ENCODE results near the gene PLEK2.
"Not testable (repeated sequence)": the region's sequence is repeated elsewhere in the genome, so short reads cannot be mapped to it uniquely, and the experiment has no call there.

The PLEK2 gene

GRCh38 chr14:67421356-67422224 is 9.6 kb upstream of the PLEK2 start:
- H2AFZ ChIP-seq (ENCODE audit: low read depth, low read length) = no peak overlapping the region
- H3K36me3 ChIP-seq (ENCODE audit: insufficient read depth, low read length) = no peaks in the 10 kb centered on the region
- H3K4me1 ChIP-seq (ENCODE audit: insufficient read depth, low read length) = no peaks in the 10 kb centered on the region
- H3K9me3 ChIP-seq (ENCODE audit: low read length) = no peaks in the 10 kb centered on the region
- peaks cover 3% of the 10 kb centered on the region for H3K27me3 ChIP-seq (ENCODE audit: insufficient read depth, low read length)
- no peak overlapping the region for H3K4me3 ChIP-seq (ENCODE audit: low read length)

- no peak overlapping the region for H3K4me3 ChIP-seq (ENCODE audit: low read length)
- H3K36me3 ChIP-seq (ENCODE audit: insufficient read depth, low read length) = no peaks in the 10 kb centered on the region
- no peaks in the 10 kb centered on the region for H3K4me1 ChIP-seq (ENCODE audit: insufficient read depth, low read length)
- no peaks in the 10 kb centered on the region for H3K27me3 ChIP-seq (ENCODE audit: insufficient read depth, low read length)
- H2AFZ ChIP-seq (ENCODE audit: low read depth, low read length) = no peak overlapping the region
- H3K9me3 ChIP-seq (ENCODE audit: low read length) = no peaks in the 10 kb centered on the region
Measured at GRCh38 chr14:67420102-67420739, 8.3 kb upstream of the PLEK2 start.

GRCh38 chr14:67418401-67419191 is 6.6 kb upstream of the PLEK2 start:
- Histone ChIP-seq H3K36me3 (ENCODE audit: insufficient read depth, low read length) (no peaks in the 10 kb centered on the region), H3K4me1 (ENCODE audit: insufficient read depth, low read length) (no peaks in the 10 kb centered on the region), H3K4me3 (ENCODE audit: low read length) (no peak overlapping the region), H2AFZ (ENCODE audit: low read depth, low read length) (no peak overlapping the region), H3K9me3 (ENCODE audit: low read length) (no peaks in the 10 kb centered on the region), H3K27me3 (ENCODE audit: insufficient read depth, low read length) (no peaks in the 10 kb centered on the region)

GRCh38 chr14:67417633-67418032 is 5.7 kb upstream of the PLEK2 start:
- no peaks in the 10 kb centered on the region for H3K27me3 ChIP-seq (ENCODE audit: insufficient read depth, low read length)
- no peaks in the 10 kb centered on the region for H3K36me3 ChIP-seq (ENCODE audit: insufficient read depth, low read length)
- H2AFZ ChIP-seq (ENCODE audit: low read depth, low read length) = no peak overlapping the region
- H3K4me1 ChIP-seq (ENCODE audit: insufficient read depth, low read length) = no peaks in the 10 kb centered on the region
- H3K9me3 ChIP-seq (ENCODE audit: low read length) = no peaks in the 10 kb centered on the region
- H3K4me3 ChIP-seq (ENCODE audit: low read length) = no peak overlapping the region

- Histone ChIP-seq H3K27me3 (ENCODE audit: insufficient read depth, low read length) (no peaks in the 10 kb centered on the region), H3K4me1 (ENCODE audit: insufficient read depth, low read length) (no peaks in the 10 kb centered on the region), H3K36me3 (ENCODE audit: insufficient read depth, low read length) (no peaks in the 10 kb centered on the region), H2AFZ (ENCODE audit: low read depth, low read length) (no peak overlapping the region), H3K4me3 (ENCODE audit: low read length) (no peak overlapping the region), H3K9me3 (ENCODE audit: low read length) (no peaks in the 10 kb centered on the region)
Measured at GRCh38 chr14:67416810-67417209, 4.8 kb upstream of the PLEK2 start.

DNA sequence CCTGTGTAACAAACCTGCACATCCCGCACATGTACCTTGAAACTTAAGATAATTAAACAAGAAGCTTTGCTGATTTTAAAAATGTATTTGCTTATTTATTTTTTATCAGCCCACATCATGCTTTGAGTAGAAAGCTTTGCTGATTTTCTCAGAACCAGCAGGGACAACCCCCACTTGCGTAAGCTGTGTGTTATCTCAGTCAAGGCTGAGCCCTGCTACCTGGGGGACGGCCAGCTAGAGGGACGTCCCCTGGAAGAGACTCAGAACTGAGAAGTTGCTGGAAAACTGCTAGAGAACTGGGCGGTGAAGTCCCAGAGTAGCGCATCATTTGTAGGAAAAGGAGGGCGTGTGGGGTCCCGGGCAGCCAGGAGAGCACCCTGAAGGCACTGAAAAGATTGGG is 4.1 kb upstream of the PLEK2 start:
- Histone ChIP-seq H3K27me3 (ENCODE audit: insufficient read depth, low read length) (no peaks in the 10 kb centered on the region), H3K4me3 (ENCODE audit: low read length) (no peak overlapping the region), H3K4me1 (ENCODE audit: insufficient read depth, low read length) (no peaks in the 10 kb centered on the region), H2AFZ (ENCODE audit: low read depth, low read length) (no peak overlapping the region), H3K9me3 (ENCODE audit: low read length) (no peaks in the 10 kb centered on the region), H3K36me3 (ENCODE audit: insufficient read depth, low read length) (no peaks in the 10 kb centered on the region)

- H3K36me3 ChIP-seq (ENCODE audit: insufficient read depth, low read length); H3K9me3 ChIP-seq (ENCODE audit: low read length); H3K27me3 ChIP-seq (ENCODE audit: insufficient read depth, low read length); H3K4me3 ChIP-seq (ENCODE audit: low read length); H3K4me1 ChIP-seq (ENCODE audit: insufficient read depth, low read length); H2AFZ ChIP-seq (ENCODE audit: low read depth, low read length): not testable (repeated sequence)
Measured at GRCh38 chr14:67415610-67416009, 3.6 kb upstream of the PLEK2 start.

GRCh38 chr14:67413806-67414769 is 2.1 kb upstream of the PLEK2 start:
- Histone ChIP-seq H3K4me3 (ENCODE audit: low read length) (no peak overlapping the region), H2AFZ (ENCODE audit: low read depth, low read length) (no peak overlapping the region)

GRCh38 chr14:67411370-67411769 is 595 bp downstream of the PLEK2 start:
- Histone ChIP-seq H3K27me3 (ENCODE audit: insufficient read depth, low read length) (no peaks in the 10 kb centered on the region), H3K4me1 (ENCODE audit: insufficient read depth, low read length) (no peaks in the 10 kb centered on the region), H3K9me3 (ENCODE audit: low read length) (no peaks in the 10 kb centered on the region), H3K4me3 (ENCODE audit: low read length) (no peak overlapping the region), H2AFZ (ENCODE audit: low read depth, low read length) (no peak overlapping the region), H3K36me3 (ENCODE audit: insufficient read depth, low read length) (no peaks in the 10 kb centered on the region)

More at GRCh38 chr14:67413806-67414769, 2.1 kb upstream of the PLEK2 start:
- Histone ChIP-seq H3K9me3 (ENCODE audit: low read length) (no peaks in the 10 kb centered on the region), H3K27me3 (ENCODE audit: insufficient read depth, low read length) (no peaks in the 10 kb centered on the region), H3K4me1 (ENCODE audit: insufficient read depth, low read length) (no peaks in the 10 kb centered on the region), H3K36me3 (ENCODE audit: insufficient read depth, low read length) (no peaks in the 10 kb centered on the region)

GRCh38 chr14:67410313-67410712 is 1.7 kb downstream of the PLEK2 start:
- no peaks in the 10 kb centered on the region for H3K27me3 ChIP-seq (ENCODE audit: insufficient read depth, low read length)
- H3K9me3 ChIP-seq (ENCODE audit: low read length) = no peaks in the 10 kb centered on the region
- H2AFZ ChIP-seq (ENCODE audit: low read depth, low read length) = no peak overlapping the region
- no peaks in the 10 kb centered on the region for H3K36me3 ChIP-seq (ENCODE audit: insufficient read depth, low read length)
- no peak overlapping the region for H3K4me3 ChIP-seq (ENCODE audit: low read length)
- H3K4me1 ChIP-seq (ENCODE audit: insufficient read depth, low read length) = no peaks in the 10 kb centered on the region

- Histone ChIP-seq H3K4me3 (ENCODE audit: low read length) (no peak overlapping the region), H3K27me3 (ENCODE audit: insufficient read depth, low read length) (no peaks in the 10 kb centered on the region), H2AFZ (ENCODE audit: low read depth, low read length) (no peak overlapping the region), H3K4me1 (ENCODE audit: insufficient read depth, low read length) (no peaks in the 10 kb centered on the region), H3K36me3 (ENCODE audit: insufficient read depth, low read length) (no peaks in the 10 kb centered on the region), H3K9me3 (ENCODE audit: low read length) (no peaks in the 10 kb centered on the region)
Measured at GRCh38 chr14:67409461-67409860, 2.5 kb downstream of the PLEK2 start.

GRCh38 chr14:67408122-67408801 is 3.7 kb downstream of the PLEK2 start:
- H3K27me3 ChIP-seq (ENCODE audit: insufficient read depth, low read length); H3K4me1 ChIP-seq (ENCODE audit: insufficient read depth, low read length); H3K4me3 ChIP-seq (ENCODE audit: low read length); H3K36me3 ChIP-seq (ENCODE audit: insufficient read depth, low read length); H2AFZ ChIP-seq (ENCODE audit: low read depth, low read length); H3K9me3 ChIP-seq (ENCODE audit: low read length): not testable (repeated sequence)
